ENCODE measurements around the gene MRPS27. TPM values are rescaled to one million over a fixed set of nuclear protein-coding genes. Genes with fewer than 3 reads are reported as not detected.
A peak's percentile ranks its signal among the peaks of the same experiment; 100 is the strongest.

Gene MRPS27
- polyA plus RNA-seq, 3 donors: 63.0 to 75.3 (median 64.7) TPM

DNA sequence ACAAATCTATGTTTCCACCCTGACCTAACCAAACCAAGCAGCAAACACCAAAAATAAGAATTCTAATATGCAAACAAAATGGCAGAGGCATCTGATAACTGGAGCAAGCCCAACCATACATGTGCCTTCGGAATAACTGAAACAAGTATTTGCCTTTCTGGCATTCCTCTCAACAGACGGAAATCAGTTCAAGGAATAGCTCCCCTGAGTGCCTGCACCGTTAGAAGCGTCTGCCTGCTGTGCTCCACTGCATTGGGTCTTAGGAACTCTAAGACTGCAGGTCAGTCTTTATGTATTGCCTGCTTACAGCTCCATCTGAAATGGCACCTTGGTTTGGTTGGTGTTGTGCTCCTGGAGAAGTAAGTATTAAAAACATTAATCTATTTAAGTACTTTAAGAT is 98.5 kb downstream of the MRPS27 start:
- no peak for DNase-seq (ENCODE audit: extremely low read depth in 1 of 11, low read depth in 9 of 11, low spot score in 4 of 11)

DNA sequence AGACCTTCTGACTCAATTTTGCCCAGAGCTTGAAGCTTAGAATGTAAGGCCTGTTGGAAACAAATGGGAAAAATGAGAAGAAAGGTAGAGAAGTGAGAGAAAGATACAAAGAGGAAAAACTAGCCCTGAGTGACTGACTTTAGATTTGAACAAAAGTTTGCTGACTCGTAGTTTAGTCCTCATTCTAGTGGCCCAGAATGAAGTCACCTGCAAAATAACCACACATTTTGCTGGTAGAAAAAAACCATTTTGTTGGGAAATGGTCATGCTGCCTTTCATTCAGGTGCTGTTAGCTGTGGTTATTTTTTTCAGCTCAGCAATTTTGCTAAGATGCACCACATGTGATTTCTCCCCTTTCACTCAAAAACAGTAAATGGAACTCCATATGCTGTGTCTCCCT is 98.9 kb downstream of the MRPS27 start:
- no peak for DNase-seq (ENCODE audit: extremely low read depth in 1 of 11, low read depth in 9 of 11, low spot score in 4 of 11)

- no peak for DNase-seq (ENCODE audit: extremely low read depth in 1 of 11, low read depth in 9 of 11, low spot score in 4 of 11)
Measured at GRCh38 chr5:72216756-72217155, 103.3 kb downstream of the MRPS27 start.

GRCh38 chr5:72214168-72214567 is 105.9 kb downstream of the MRPS27 start:
- DNase-seq (ENCODE audit: extremely low read depth in 1 of 11, low read depth in 9 of 11, low spot score in 4 of 11): no peak

- DNase-seq (ENCODE audit: extremely low read depth in 1 of 11, low read depth in 9 of 11, low spot score in 4 of 11): no peak
Measured at GRCh38 chr5:72213482-72213881, 106.6 kb downstream of the MRPS27 start.

- no peak for DNase-seq (ENCODE audit: extremely low read depth in 1 of 11, low read depth in 9 of 11, low spot score in 4 of 11)
Measured at GRCh38 chr5:72212171-72212570, 107.9 kb downstream of the MRPS27 start.

- DNase-seq (ENCODE audit: extremely low read depth in 1 of 11, low read depth in 9 of 11, low spot score in 4 of 11): peak in 1 of 11 donors; percentile 21
Measured at GRCh38 chr5:72210888-72211678, 109.0 kb downstream of the MRPS27 start.

DNA sequence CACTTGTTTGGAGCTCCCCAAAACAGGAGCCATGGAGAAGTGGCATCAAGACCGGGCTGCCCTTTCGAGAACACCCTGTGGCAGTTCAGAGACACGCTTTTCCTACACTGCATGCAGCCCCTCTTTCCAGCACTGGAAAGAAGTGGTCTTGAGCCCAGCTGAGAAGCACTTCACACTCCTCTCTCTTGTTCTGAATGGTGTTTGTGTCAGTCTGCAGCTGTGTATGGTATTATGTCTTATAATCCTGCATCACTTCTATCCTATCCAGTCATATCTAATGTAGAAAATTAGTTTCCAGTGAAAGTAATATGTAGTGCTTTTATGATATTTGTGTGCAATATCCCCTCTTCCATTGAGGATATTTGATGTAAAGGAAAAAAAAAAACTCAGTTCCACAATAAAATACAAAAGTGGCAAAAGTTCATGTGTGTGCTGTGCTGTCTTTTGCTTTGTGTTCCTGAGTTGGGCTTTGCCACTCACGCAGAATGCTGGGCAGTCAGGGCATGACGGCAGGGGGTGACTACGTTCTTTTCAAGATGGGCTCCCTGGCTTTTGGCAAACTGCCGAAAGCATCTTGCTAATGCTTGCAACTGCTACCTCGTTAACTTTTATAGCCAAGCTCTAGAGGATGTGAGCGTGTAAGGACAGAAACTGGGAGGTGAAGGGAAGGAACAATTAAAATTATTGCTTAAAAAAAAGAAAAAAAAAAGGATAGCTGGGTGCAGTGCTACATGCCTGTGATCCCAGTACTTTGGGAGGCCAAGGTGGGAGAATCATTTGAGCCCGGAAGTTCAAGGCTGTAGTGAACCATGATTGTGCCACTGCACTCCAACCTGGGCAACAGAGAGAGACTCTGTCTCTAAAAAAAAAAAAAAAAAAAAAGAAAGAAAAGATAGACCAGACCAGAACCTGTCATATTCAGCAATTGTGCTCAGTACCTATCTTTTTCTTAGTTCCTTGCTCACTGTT is 110.6 kb downstream of the MRPS27 start:
- DNase-seq (ENCODE audit: extremely low read depth in 1 of 11, low read depth in 9 of 11, low spot score in 4 of 11): peak; percentile 18 to 59 (median 36)

DNA sequence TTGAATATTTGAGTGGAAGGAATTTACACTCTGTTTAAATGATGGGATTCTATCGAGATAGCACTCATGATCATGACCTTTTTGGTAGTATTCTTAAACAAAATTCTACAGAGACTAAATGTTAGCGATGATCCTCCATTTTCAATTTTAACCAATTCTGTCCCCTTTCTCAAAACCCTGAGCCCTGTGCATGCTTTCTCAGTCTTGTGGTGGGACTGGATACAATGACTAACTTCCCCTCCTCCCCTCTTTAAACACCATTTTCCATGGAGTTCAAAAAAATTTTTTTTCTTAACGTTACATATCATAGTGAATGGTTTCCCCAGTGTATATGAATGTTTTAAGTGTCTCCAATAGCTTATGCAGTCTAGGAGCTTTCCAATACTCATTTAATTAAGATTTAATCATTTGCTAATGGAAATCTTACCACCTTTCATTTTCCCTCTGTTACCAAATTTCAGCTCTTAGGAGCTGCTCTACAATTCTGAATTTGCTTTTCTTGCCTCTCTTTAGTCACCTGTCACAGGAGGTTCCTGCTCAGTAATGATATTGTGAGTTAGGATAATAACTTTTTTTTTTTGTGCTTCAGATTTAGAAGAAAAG is 111.6 kb downstream of the MRPS27 start:
- DNase-seq (ENCODE audit: extremely low read depth in 1 of 11, low read depth in 9 of 11, low spot score in 4 of 11): no peak

GRCh38 chr5:72206994-72207393 is 113.0 kb downstream of the MRPS27 start:
- no peak for DNase-seq (ENCODE audit: extremely low read depth in 1 of 11, low read depth in 9 of 11, low spot score in 4 of 11)

DNA sequence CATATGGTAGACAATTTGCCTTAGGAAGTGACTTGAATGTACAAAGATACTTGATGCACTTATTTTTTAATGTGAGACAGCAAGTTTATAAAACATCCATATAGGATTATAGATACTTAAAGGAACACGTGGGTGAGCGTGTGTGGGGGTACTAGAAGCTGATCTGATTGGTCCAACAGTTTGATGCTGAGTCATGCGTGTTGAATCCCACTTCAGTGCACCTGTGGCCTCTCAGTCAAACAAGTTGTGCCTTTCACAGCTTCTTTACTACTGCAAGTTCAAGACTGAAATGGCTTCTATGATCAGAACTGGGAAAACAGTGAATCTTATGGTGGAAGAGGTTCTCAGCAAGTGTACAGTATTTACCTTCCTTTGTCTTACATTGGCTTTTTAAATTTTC is 113.9 kb downstream of the MRPS27 start:
- no peak for DNase-seq (ENCODE audit: extremely low read depth in 1 of 11, low read depth in 9 of 11, low spot score in 4 of 11)

DNA sequence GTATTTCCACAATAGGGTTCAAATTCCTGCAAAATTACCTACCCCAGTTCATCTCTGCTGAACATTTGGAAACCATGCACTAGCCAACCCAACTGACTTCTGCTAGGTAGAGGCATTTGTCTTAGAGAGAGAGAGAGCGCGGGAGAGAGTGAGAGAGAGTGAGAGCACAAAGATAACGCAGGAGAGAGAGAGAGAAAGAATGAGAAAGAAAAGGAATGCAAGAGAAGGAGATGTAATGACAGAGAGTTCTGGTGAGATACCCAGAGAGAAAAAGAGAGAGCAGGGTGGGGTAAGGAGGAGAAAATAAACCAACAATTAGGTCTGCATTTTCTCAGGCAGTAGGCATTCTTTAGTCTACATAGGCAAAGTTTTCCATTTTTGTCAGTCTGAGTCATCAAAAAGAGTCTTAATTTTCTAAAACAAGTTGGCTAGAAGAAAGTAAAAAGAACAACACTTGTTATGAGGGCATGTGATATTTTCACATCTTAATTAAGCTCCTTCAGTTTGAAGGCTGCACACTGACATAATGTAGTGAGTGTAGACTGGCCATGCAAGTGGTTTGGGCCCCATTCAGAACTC is 114.5 kb downstream of the MRPS27 start:
- DNase-seq (ENCODE audit: extremely low read depth in 1 of 11, low read depth in 9 of 11, low spot score in 4 of 11): no peak

DNA sequence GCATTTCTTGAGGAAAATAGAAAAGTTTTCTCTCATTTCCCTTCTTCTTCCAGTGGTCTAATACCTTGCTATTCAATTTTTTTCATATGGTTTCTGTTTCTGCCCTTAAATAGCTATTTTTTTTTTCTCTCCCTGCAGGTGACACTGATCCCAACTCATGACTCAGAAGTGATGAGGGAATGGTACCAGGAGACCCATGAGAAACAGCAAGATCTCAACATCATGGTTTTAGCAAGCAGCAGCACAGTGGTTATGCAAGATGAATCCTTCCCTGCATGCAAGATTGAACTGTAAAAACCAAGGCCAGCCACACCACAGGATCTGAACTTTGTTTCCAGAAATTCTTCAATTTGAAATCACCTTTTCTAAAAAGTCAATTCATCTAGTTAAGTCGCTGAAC is 115.1 kb downstream of the MRPS27 start:
- no peak for DNase-seq (ENCODE audit: extremely low read depth in 1 of 11, low read depth in 9 of 11, low spot score in 4 of 11)

- no peak for DNase-seq (ENCODE audit: extremely low read depth in 1 of 11, low read depth in 9 of 11, low spot score in 4 of 11)
Measured at GRCh38 chr5:72203251-72203845, 116.7 kb downstream of the MRPS27 start.

DNA sequence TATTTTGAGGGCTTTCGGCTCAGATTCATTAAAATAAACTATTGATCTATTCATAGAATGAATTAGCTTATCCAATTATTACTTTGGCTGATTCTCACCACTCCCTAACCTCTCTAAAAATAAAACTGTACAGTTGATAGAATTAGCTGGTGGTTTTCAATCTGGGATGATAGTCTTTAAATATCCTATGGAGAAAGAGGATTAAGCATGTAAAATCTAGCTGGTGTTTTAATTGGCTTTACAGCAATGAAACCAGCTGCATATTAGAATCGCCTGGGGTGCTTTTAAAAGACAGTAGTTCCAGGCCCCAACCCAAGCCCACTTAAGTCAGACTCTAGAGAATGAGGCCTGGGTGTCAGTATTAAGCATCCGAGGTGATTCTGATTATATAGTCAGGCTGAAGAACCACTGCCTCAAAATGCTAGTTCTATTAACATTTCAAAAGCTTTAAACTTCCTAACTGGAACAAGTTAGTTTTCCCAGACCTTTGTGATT is 117.7 kb downstream of the MRPS27 start:
- no peak for DNase-seq (ENCODE audit: extremely low read depth in 1 of 11, low read depth in 9 of 11, low spot score in 4 of 11)

DNA sequence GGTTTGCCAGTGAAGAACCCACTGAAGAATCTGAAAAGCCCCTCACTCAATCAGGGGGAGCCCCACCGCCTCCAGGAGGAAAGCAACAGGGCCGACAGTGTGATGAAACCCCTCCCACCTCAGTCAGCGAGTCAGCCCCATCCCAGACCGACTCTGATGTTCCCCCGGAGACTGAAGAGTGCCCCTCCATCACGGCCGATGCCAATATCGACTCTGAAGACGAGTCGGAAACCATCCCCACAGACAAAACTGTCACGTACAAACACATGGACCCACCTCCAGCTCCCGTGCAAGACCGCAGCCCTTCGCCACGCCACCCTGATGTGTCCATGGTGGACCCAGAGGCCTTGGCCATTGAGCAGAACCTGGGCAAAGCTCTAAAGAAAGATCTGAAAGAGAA is 120.4 kb downstream of the MRPS27 start:
- DNase-seq (ENCODE audit: extremely low read depth in 1 of 11, low read depth in 9 of 11, low spot score in 4 of 11): no peak

DNA sequence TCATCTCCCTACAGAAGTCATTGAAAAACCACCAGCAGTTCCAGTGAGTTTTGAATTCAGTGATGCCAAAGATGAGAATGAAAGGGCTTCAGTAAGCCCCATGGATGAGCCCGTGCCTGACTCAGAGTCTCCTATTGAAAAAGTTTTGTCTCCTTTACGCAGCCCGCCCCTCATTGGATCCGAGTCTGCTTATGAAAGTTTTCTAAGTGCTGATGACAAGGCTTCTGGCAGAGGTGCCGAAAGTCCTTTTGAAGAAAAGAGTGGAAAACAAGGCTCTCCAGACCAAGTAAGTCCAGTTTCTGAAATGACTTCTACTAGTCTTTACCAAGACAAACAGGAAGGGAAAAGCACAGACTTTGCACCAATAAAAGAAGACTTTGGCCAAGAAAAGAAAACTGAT is 122.6 kb downstream of the MRPS27 start:
- no peak for DNase-seq (ENCODE audit: extremely low read depth in 1 of 11, low read depth in 9 of 11, low spot score in 4 of 11)

DNA sequence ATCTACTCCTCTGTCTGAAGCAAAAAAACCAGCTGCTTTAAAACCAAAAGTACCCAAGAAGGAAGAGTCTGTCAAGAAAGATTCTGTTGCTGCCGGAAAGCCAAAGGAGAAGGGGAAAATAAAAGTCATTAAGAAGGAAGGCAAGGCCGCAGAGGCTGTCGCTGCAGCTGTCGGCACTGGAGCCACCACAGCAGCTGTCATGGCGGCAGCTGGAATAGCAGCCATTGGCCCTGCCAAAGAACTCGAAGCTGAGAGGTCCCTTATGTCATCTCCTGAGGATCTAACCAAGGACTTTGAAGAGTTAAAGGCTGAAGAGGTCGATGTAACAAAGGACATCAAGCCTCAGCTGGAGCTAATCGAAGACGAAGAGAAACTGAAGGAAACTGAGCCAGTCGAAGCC is 124.5 kb downstream of the MRPS27 start:
- no peak for DNase-seq (ENCODE audit: extremely low read depth in 1 of 11, low read depth in 9 of 11, low spot score in 4 of 11)

DNA sequence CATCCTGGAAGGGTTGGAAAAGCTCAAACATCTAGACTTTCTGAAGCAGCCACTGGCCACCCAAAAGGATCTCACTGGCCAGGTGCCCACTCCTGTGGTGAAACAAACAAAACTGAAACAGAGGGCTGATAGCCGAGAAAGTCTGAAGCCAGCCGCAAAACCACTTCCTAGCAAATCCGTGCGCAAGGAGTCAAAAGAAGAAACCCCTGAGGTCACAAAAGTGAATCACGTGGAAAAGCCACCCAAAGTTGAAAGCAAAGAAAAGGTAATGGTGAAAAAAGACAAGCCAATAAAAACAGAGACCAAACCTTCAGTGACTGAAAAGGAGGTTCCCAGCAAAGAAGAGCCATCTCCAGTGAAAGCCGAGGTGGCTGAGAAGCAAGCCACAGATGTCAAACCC is 125.2 kb downstream of the MRPS27 start:
- no peak for DNase-seq (ENCODE audit: extremely low read depth in 1 of 11, low read depth in 9 of 11, low spot score in 4 of 11)

Data from renal cortex interstitium (tissue), 11 donors.